Activated CD4-positive, alpha-beta T cell treated with anti-CD3 and anti-CD28 coated beads for 1 hour (primary cell): Measurements from ENCODE around the gene GRM8.

Experiments
- DNase-seq: peaks from one replicate; pipeline ENCODE4 v3.0.0-alpha.2; 2020

The GRM8 gene

GRCh38 chr7:127230192-127230925, 22.4 kb downstream of the GRM8 start:
- no peak for DNase-seq

GRCh38 chr7:127226685-127227374, 25.9 kb downstream of the GRM8 start:
- DNase-seq, result no peak

GRCh38 chr7:127221731-127222130, 31.0 kb downstream of the GRM8 start:
- no peak for DNase-seq

DNA sequence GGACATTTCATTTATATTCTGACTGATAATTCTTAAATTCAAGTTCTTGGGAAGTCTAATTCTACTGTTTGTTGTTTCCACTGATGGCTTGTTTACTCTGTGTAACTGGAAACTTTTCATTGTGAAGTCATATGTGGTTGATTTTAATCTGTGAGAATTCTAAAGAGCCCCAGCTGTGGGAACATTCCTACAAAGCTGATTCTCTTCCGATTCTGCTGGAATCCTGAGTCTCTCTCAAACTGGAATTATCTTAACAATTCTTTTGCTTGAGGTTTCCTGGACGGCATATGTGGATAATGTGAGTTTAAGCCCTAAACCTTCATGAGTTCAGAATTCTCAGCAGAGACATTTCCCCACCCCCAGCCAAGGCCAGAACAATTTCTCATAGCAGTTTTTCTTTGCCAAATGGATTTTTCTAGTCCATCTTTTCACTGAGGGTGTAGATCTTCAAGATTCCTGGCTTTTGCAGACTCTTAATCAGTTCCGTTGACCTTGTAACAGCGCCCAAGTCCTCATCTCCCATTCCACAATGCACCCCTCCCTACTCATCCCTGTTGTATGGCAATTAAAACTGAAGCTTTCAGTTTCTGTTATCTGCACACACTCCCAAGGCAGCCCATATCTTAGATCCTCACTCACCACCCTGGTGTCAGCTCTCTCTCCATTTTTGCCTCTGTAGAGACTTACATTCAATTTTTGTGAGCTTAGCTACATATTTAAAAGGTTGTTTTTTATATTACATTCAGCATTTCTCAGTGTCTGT, 37.6 kb downstream of the GRM8 start:
- no peak for DNase-seq

- no peak for DNase-seq
These were observed 42.9 kb downstream of the GRM8 start for GRCh38 chr7:127209886-127210285.

DNA sequence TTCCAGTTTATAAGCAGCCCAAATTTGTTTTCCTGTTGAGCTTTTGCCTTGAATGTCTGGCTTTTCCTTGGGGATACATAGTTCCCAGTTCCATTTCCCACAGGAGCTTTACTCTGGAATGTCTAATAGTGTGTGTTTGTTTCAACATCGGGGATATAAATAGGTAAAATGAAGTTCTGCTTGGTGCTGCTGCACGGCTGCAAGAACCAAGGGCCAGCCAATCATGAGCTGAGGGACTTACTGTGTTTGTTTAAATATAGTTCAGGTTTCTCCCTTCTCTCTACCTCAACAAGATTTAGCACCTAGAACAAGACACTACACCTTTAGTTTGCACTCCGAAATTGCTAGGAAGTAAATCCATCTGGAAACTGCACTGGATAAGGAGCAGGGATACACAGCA, 43.9 kb downstream of the GRM8 start:
- no peak for DNase-seq

GRCh38 chr7:127208351-127208750, 44.4 kb downstream of the GRM8 start:
- no peak for DNase-seq

GRCh38 chr7:127207806-127208205, 44.9 kb downstream of the GRM8 start:
- DNase-seq, result no peak

DNA sequence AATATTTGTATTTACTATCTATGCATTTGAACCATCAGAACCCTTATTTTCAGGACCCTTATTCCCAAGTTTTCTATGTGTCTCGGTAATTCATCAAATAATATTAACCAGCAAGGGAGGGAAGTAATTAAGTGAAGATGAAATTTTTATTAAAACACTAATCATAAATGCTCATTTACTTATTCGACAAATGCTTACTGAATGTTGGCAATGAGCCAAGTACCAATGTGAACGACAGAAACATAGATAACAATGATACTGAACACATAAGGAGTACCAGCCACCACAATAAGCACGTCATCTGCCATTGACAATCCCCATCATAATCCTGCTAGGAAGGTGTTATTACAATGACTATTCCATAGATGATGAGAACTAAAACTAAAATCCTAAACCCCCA, 45.5 kb downstream of the GRM8 start:
- no peak for DNase-seq

- no peak for DNase-seq
These were observed 58.2 kb downstream of the GRM8 start for GRCh38 chr7:127194571-127194970.

GRCh38 chr7:127189886-127190285, 62.9 kb downstream of the GRM8 start:
- no peak for DNase-seq

DNA sequence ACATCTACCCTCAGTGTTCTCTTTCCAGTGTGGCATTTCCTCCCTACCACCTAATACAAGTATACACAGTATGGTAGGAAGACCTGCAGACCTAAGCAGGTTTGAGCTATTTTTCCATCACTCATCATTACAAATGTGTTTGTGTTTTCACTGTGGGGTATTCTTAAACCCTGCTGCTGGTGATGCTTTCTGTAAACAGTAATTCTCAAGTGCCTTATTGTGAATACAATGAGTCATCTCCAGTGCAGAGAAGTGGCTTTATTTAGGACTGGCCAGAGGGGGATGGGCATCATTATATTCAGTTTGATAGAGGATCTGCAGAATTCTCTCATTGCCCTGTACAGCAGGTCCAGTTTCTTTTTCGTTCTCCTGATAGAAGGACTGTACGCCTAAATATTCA, 63.7 kb downstream of the GRM8 start:
- DNase-seq, result no peak

GRCh38 chr7:127187740-127188139, 65.0 kb downstream of the GRM8 start:
- DNase-seq, result no peak

- DNase-seq, result no peak
These were observed 66.1 kb downstream of the GRM8 start for GRCh38 chr7:127186686-127187085.

GRCh38 chr7:127177156-127177555, 75.6 kb downstream of the GRM8 start:
- DNase-seq, result no peak

GRCh38 chr7:127162366-127162765, 90.4 kb downstream of the GRM8 start:
- DNase-seq, result no peak

- no peak for DNase-seq
These were observed 94.1 kb downstream of the GRM8 start for GRCh38 chr7:127158659-127159058.

GRCh38 chr7:127154958-127155357, 97.8 kb downstream of the GRM8 start:
- DNase-seq, result no peak

- no peak for DNase-seq
These were observed 98.6 kb downstream of the GRM8 start for GRCh38 chr7:127154101-127154500.

DNA sequence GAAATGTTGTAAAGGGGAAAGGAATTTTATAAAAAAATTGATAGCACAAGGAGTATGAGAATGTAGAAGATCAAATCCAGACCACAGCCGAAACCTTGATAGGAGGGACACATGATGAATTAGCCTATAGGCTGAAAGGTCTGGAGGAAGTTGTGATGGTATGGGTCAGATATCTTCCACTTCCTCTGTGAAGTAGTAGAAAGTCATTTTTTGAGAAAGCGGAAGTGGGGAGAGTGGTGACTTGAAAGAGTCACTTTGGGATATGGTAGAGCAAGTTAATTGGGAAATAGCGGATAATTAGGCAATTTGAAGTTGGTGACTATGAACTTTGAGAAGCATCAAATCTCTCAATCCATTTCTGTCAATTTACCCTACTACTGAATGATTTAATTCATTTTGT, 99.4 kb downstream of the GRM8 start:
- no peak for DNase-seq

- DNase-seq, result no peak
These were observed 100.3 kb downstream of the GRM8 start for GRCh38 chr7:127152423-127152822.

- no peak for DNase-seq
These were observed 101.4 kb downstream of the GRM8 start for GRCh38 chr7:127151379-127151778.

- no peak for DNase-seq
These were observed 102.2 kb downstream of the GRM8 start for GRCh38 chr7:127150543-127150942.
